Endothelial cell of umbilical vein (primary cell): ENCODE results near the gene GPN1. TPM values are rescaled to one million over a fixed set of nuclear protein-coding genes. Genes with fewer than 3 reads are reported as not detected.

Source experiments
- BruUV-seq: library from RNA; stranded (reverse); fragments of 400-500 nt; replicated peaks from 2 replicates; lab custom pipeline; 2021; lab: Mats Ljungman, UMichigan
- CTCF ChIA-PET: fragments of 300-600, 350-600 bp; sonication (Branson Sonifier 250); formaldehyde crosslinking; loops from one replicate; lab custom pipeline; 2021; ENCODE audit warnings: antibody characterized with exemption, inconsistent platforms; lab: Charles Lee
- POLR2A ChIA-PET: fragments of 300-600, 350-600 bp; sonication (Branson Sonifier 250); formaldehyde crosslinking; loops from one replicate; lab custom pipeline; 2021; ENCODE audit warnings: antibody characterized with exemption, inconsistent platforms; lab: Charles Lee
- DNase-seq: peaks from one replicate; pipeline ENCODE4 v3.0.0-alpha.2; 2011; ENCODE audit warnings: low read depth, low spot score
- FAIRE-seq: peaks from 2 replicates; lab custom pipeline; 2011; peaks lifted over from hg19 to GRCh38; lab: Jason Lieb, UNC
- H2AFZ ChIP-seq: 2 replicates; pipeline ENCODE4 v1.6.0; 2012; ENCODE audit warnings: low read depth, low read length, control low read depth, inconsistent platforms
- H3K27ac ChIP-seq: 2 replicates; pipeline ENCODE4 v1.5.1; 2011; ENCODE audit warnings: low read depth, mild to moderate bottlenecking, control low read depth, low read length, moderate library complexity; ENCODE audit not compliant: insufficient read depth
- H3K27me3 ChIP-seq, 2 experiments: 2 replicates each; pipeline versions ENCODE4 v1.6.0 to v1.6.1; 2011; ENCODE audit warnings: low read length in 2 of 2, mixed read lengths in 1 of 2; ENCODE audit not compliant: control insufficient read depth in 2 of 2, insufficient read depth in 2 of 2
- H3K36me3 ChIP-seq, 2 experiments: 2 replicates in 1 of 2; 3 replicates in 1 of 2; pipeline ENCODE4 v1.5.1; 2011; ENCODE audit warnings: low read length in 2 of 2, mild to moderate bottlenecking in 1 of 2, moderate library complexity in 1 of 2; ENCODE audit not compliant: control insufficient read depth in 2 of 2, insufficient read depth in 2 of 2; ENCODE audit errors: extremely low read depth in 1 of 2
- H3K4me1 ChIP-seq: 3 replicates; pipeline ENCODE4 v1.5.1; 2011; ENCODE audit warnings: mild to moderate bottlenecking, low read length; ENCODE audit not compliant: control insufficient read depth, insufficient read depth; ENCODE audit errors: extremely low read depth
- H3K4me2 ChIP-seq: 2 replicates; pipeline ENCODE4 v1.6.1; 2011; ENCODE audit warnings: low read length, control low read depth, mixed read lengths; ENCODE audit not compliant: insufficient read depth
- H3K4me3 ChIP-seq, 3 experiments: fragments of 200-600 bp in 1 of 3; sonication (generic), shearing (Covaris generic) in 1 of 3; replicated peaks in 1 of 3; 2 replicates each; pipeline ENCODE4 v1.5.1; 2011 to 2016; ENCODE audit warnings: control low read depth in 3 of 3, low read length in 3 of 3, mild to moderate bottlenecking in 2 of 3, inconsistent platforms in 1 of 3, low read depth in 1 of 3, moderate library complexity in 1 of 3; ENCODE audit not compliant: insufficient read depth in 1 of 3
- H3K79me2 ChIP-seq: 2 replicates; pipeline ENCODE4 v1.6.0; 2012; ENCODE audit warnings: low read length, inconsistent platforms; ENCODE audit not compliant: control insufficient read depth, insufficient read depth
- H3K9ac ChIP-seq: replicated peaks from 2 replicates; pipeline ENCODE3; 2011; ENCODE audit warnings: low read length, control low read depth; ENCODE audit not compliant: insufficient read depth; ENCODE audit errors: extremely low read depth
- H3K9me1 ChIP-seq: replicated peaks from 3 replicates; pipeline ENCODE4 v1.6.0; 2011; ENCODE audit warnings: mild to moderate bottlenecking, low read length; ENCODE audit not compliant: control insufficient read depth, insufficient read depth; ENCODE audit errors: extremely low read depth
- H3K9me3 ChIP-seq: replicated peaks from 2 replicates; pipeline ENCODE4 v1.5.1; 2012; ENCODE audit warnings: low read length, inconsistent platforms; ENCODE audit not compliant: control insufficient read depth, insufficient read depth
- H4K20me1 ChIP-seq: replicated peaks from 2 replicates; pipeline ENCODE3; 2011; ENCODE audit warnings: mild to moderate bottlenecking, low read length; ENCODE audit not compliant: control insufficient read depth, insufficient read depth; ENCODE audit errors: extremely low read depth
- FOS ChIP-seq: IDR thresholded peaks from 2 replicates; pipeline ENCODE4 v1.6.1; 2011; ENCODE audit warnings: mild to moderate bottlenecking, low read length, moderate library complexity, borderline replicate concordance; ENCODE audit not compliant: insufficient read depth
- MAX ChIP-seq: IDR thresholded peaks from 2 replicates; pipeline ENCODE4 v1.6.1; 2011; ENCODE audit not compliant: insufficient read depth, insufficient read length
- MYC ChIP-seq: IDR thresholded peaks from one replicate; pipeline ENCODE4 v1.6.1; 2011; ENCODE audit warnings: mild to moderate bottlenecking, low read depth, low read length
- POLR2A ChIP-seq: IDR thresholded peaks from 2 replicates; pipeline ENCODE4 v1.6.1; 2012; ENCODE audit warnings: low read depth, mild to moderate bottlenecking, control low read depth, low read length
- POLR2AphosphoS5 ChIP-seq: IDR thresholded peaks from 2 replicates; pipeline ENCODE4 v1.6.1; 2012; ENCODE audit warnings: low read depth, mild to moderate bottlenecking, control low read depth, low read length, moderate library complexity; ENCODE audit not compliant: insufficient read depth
- dilution Hi-C: fragments of 300-500 bp; cut with MboI; formaldehyde crosslinking; loops from one replicate; pipeline ENCODE4 v1.15.0; 2019; ENCODE audit warnings: low sequenced_read_pairs; ENCODE audit not compliant: extremely low pct_ligation_motif_present
- intact Hi-C: fragments of 100-400 bp; cut with micrococcal nuclease; formaldehyde crosslinking; loops from one replicate; pipeline ENCODE4 v1.10.0; 2022
- polyA plus RNA-seq, 4 experiments: library from polyadenylated mRNA; depleted of rRNA in 3 of 4; stranded (reverse) in 3 of 4; unstranded in 1 of 4; fragments of >200 nt; gene quantifications; 2 replicates each; pipeline versions ENCODE4 v1.2.1 to v1.2.3, GENCODE V29; 2011 to 2012; ENCODE audit warnings: missing spikeins in 1 of 4
- total RNA-seq: library from RNA; stranded (reverse); gene quantifications from 2 replicates; pipeline ENCODE4 v1.2.3, GENCODE V29; 2021
- TF ChIP-seq, protein P1 (sequence below), 2 donors: IDR thresholded peaks; 1 replicate in 1 of 2; 2 replicates in 1 of 2; pipeline ENCODE4 v1.5.1; 2011; ENCODE audit warnings: low read length in 2 of 2, mild to moderate bottlenecking in 2 of 2, moderate library complexity in 2 of 2, control low read depth in 1 of 2, inconsistent platforms in 1 of 2, low read depth in 1 of 2; ENCODE audit not compliant: insufficient read depth in 1 of 2; ENCODE audit errors: extremely low read depth in 1 of 2

GPN1 gene
- total and polyA plus RNA-seq, 2 donors (not counting 3 experiments of a cell fraction or from before 2014, with no cell fraction given) = 35.4 to 45.5 TPM

DNA sequence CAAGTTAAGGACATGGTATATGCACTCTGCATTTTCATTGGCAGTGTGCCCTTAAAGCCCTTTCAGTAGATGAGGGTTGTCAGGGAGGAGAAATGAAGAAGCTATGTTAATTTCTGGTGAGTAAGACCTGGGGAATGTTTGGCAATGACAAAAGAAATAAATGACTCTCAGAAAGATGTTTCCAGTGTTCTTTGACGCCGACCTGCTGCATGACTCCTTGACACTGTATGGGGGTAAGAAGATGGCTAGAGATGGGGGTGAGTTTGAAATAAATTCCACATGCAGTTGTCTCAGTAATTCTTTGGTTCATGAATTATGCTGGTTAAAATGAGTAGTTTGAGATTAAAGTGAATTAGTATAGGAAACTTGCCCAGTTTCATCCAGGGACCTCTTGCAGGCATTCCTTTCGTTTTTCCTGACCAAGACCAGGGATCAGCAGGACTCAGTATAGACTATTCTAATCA is 5.9 kb upstream of the GPN1 start:
- Histone ChIP-seq H4K20me1 (no peaks in the 10 kb centered on the region), H3K9ac (no peak overlapping the region), H3K27me3 (no peaks in the 10 kb centered on the region), H3K4me2 (no peak overlapping the region), H3K4me3 (no peak overlapping the region), H3K79me2 (no peaks in the 10 kb centered on the region), H3K9me1 (no peaks in the 10 kb centered on the region), H2AFZ (no peak overlapping the region), H3K9me3 (no peaks in the 10 kb centered on the region), H3K27ac (no peak overlapping the region), H3K36me3 (peaks cover 4 to 14% of the 10 kb centered on the region in 2 experiments), H3K4me1 (peaks cover 25% of the 10 kb centered on the region)
- dilution Hi-C loops = no loop called here
- TF ChIP-seq POLR2A = no peak
- TF ChIP-seq, protein P1, sequence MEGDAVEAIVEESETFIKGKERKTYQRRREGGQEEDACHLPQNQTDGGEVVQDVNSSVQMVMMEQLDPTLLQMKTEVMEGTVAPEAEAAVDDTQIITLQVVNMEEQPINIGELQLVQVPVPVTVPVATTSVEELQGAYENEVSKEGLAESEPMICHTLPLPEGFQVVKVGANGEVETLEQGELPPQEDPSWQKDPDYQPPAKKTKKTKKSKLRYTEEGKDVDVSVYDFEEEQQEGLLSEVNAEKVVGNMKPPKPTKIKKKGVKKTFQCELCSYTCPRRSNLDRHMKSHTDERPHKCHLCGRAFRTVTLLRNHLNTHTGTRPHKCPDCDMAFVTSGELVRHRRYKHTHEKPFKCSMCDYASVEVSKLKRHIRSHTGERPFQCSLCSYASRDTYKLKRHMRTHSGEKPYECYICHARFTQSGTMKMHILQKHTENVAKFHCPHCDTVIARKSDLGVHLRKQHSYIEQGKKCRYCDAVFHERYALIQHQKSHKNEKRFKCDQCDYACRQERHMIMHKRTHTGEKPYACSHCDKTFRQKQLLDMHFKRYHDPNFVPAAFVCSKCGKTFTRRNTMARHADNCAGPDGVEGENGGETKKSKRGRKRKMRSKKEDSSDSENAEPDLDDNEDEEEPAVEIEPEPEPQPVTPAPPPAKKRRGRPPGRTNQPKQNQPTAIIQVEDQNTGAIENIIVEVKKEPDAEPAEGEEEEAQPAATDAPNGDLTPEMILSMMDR (IDR thresholded peaks at IDR 0.05; ENCODE audit: extremely low read depth in 1 of 2, insufficient read depth in 1 of 2, low read depth in 1 of 2, low read length in 2 of 2) = no peak
- peak; percentile 26 for TF ChIP-seq FOS
- TF ChIP-seq MAX = no peak
- TF ChIP-seq POLR2AphosphoS5 = no peak
- no peak for TF ChIP-seq MYC
- POLR2A ChIA-PET = no interaction called here
- CTCF ChIA-PET = interaction anchor here (0.9 kb wide), 1 partner anchor 18 kb away, joined by 3 read pairs; no protein-coding TSS in a partner anchor
- intact Hi-C loops = no loop called here
- DNase-seq = peak; percentile 5
- FAIRE-seq = no peak
- BruUV-seq = no TSS peak
